ENCODE results near the gene FOXP4. TPM values are rescaled to one million over a fixed set of nuclear protein-coding genes. Genes with fewer than 3 reads are reported as not detected.

Gene FOXP4
- polyA plus RNA-seq, 1 experiment: 1.9 TPM

DNA sequence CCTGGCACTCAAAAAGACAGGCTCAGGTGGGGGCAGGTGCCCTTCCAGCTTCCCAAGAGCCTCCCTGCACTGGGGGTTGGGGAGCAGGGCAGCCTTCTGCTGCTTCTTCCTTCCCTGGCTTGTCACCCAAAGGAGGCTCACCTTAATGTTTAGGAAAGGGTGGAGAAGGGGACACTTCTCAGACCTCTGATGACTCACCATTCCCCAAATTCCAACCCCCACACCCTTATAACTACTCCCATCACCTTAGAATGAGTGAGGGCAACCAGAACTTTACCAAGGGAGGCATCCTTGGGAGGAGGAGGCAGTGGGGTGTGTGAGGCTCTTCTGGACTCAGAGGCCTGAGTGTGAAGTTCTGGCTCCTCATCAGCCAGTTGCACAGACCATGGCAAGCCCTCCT lies 15.2 kb upstream of the FOXP4 start:
- H3K4me3 ChIP-seq (ENCODE audit: low read depth, low read length): no peak overlapping the region
- no peak for TF ChIP-seq CTCF (IDR thresholded peaks at IDR 0.05; ENCODE audit: low read depth, low read length)
- H3K9me3 ChIP-seq (ENCODE audit: control insufficient read depth, insufficient read depth, low read length): no peaks in the 10 kb centered on the region
- no peak overlapping the region for H3K27ac ChIP-seq (ENCODE audit: low read depth, low read length)
- no peak for DNase-seq (ENCODE audit: low read depth, low spot score)
- ChIA-PET POLR2A (interaction anchor here (0.9 kb wide), 1 partner anchor 70 kb away, joined by 4 read pairs; no protein-coding TSS in a partner anchor), CTCF (no interaction called here)
- H3K27me3 ChIP-seq (ENCODE audit: control insufficient read depth, insufficient read depth, low read length): no peaks in the 10 kb centered on the region

DNA sequence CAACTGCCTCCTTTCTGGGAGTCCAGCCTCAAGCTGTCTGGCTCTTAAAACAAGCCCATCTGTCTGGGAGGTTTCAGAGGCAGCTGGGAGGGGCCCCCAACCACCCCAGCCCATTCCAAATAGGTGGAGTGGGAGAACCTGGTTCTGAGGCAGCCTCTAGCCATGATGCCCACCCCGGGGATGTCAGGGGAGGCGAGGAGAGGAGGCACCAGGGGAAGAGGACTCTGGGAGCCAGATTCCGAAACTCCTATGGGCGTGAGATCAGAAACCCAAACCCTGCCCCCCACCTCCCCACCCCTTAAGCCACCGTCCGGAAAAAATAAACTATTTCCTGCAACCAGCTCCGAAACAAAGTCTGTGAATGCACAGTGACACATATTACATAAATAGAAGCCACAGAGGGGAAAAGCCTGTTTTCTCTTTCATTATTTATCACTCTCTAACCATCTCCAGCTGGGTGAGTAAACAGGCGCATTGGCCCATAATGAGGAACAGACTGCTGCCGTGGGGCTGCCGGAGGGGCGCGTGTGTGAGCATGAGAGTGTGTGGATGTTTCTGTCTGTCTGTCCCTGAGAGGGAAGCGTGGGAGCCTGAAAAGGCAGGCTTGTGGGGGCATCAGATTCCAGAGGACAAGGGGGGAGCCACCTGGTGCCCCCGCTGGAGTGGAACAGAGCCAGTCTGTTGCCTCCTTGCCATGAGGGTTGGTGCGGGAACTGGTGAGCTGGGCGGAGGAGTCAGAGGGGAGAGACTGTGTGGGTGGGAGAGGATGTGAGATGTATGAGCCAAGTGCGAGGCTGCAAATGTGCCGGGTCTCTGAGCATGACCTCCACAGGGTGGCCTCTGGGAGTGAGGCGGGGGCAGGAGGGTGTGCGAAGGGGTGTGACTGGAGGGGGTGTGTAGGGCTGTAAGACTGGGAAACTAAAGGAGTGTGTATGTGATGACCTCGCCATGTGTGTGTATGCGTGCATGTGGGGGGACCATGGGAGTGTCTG lies 14.3 kb upstream of the FOXP4 start:
- TF ChIP-seq CTCF (IDR thresholded peaks at IDR 0.05; ENCODE audit: low read depth, low read length): no peak
- H3K9me3 ChIP-seq (ENCODE audit: control insufficient read depth, insufficient read depth, low read length): no peaks in the 10 kb centered on the region
- no peak overlapping the region for H3K4me3 ChIP-seq (ENCODE audit: low read depth, low read length)
- no peak overlapping the region for H3K27ac ChIP-seq (ENCODE audit: low read depth, low read length)
- DNase-seq (ENCODE audit: low read depth, low spot score): peak; percentile 23
- ChIA-PET POLR2A (interaction anchor here (0.9 kb wide), 1 partner anchor 70 kb away, joined by 4 read pairs; no protein-coding TSS in a partner anchor), CTCF (no interaction called here)
- no peaks in the 10 kb centered on the region for H3K27me3 ChIP-seq (ENCODE audit: control insufficient read depth, insufficient read depth, low read length)

GRCh38 chr6:41535766-41536165 lies 10.4 kb upstream of the FOXP4 start:
- no peak for DNase-seq (ENCODE audit: low read depth, low spot score)
- POLR2A ChIA-PET: no interaction called here

DNA sequence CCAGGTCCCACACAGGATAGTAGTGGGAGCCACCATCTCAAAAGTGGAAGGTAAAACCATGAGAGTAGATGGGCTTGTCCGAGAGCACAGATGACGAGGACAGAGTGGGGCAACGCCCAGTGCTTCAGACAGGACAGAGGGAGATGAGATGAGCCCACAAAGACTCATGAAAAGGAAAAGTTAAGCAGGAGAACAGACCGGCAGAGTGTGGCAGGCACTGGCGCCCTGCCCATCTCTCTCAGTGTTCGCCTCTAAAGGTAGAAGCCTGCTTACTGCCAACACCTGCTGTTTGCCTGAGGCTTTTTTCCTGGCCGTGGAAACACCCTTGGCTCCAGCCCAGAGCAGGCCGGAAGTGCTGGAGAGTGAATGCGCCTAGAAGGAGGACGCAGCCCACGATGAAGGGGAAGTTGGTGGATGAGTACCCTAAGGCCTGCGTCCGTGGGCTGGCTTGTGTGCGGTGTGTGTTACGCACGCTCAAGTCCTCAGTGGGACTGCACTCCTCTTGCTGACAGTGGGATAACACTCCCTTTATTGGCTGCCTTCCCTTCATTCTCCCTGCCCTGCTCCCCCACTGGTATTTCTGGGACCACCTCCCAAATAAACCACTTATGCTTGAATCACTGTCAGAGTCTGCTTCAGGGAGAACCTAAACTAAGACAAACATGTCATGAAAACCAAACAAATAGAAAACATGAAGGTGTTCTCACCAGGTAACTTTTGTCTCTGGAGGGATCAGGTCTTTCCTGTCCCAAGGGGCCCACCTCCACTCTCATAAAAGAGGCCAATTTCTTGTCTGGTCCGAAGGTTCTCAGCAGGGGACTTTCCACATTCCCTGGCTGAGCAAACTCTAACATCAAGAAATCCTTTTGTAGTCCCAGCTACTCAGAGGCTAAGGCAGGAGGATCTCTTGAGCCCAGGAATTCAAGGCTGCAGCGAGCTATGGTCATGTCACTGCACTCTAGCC lies 9.1 kb upstream of the FOXP4 start:
- H3K4me3 ChIP-seq (ENCODE audit: low read depth, low read length): no peak overlapping the region
- no peaks in the 10 kb centered on the region for H3K27me3 ChIP-seq (ENCODE audit: control insufficient read depth, insufficient read depth, low read length)
- TF ChIP-seq CTCF (IDR thresholded peaks at IDR 0.05; ENCODE audit: low read depth, low read length): no peak
- no peaks in the 10 kb centered on the region for H3K9me3 ChIP-seq (ENCODE audit: control insufficient read depth, insufficient read depth, low read length)
- ChIA-PET POLR2A (no interaction called here), CTCF (interaction anchor here (0.6 kb wide), 1 partner anchor 232 kb away, joined by 3 read pairs; no protein-coding TSS in a partner anchor)
- H3K27ac ChIP-seq (ENCODE audit: low read depth, low read length): no peak overlapping the region
- DNase-seq (ENCODE audit: low read depth, low spot score): no peak

More at GRCh38 chr6:41535766-41536165, 10.4 kb upstream of the FOXP4 start:
- H3K27ac ChIP-seq (ENCODE audit: low read depth, low read length): no peak overlapping the region
- H3K27me3 ChIP-seq (ENCODE audit: control insufficient read depth, insufficient read depth, low read length): no peaks in the 10 kb centered on the region
- H3K9me3 ChIP-seq (ENCODE audit: control insufficient read depth, insufficient read depth, low read length): no peaks in the 10 kb centered on the region
- TF ChIP-seq CTCF (IDR thresholded peaks at IDR 0.05; ENCODE audit: low read depth, low read length): no peak
- CTCF ChIA-PET: no interaction called here
- no peak overlapping the region for H3K4me3 ChIP-seq (ENCODE audit: low read depth, low read length)
